ENCODE data around the gene RHEB. TPM values are rescaled to one million over a fixed set of nuclear protein-coding genes. Genes with fewer than 3 reads are reported as not detected.

Gene RHEB
- total and polyA plus RNA-seq, 2 donors (not counting 3 experiments of a cell fraction or from before 2014, with no cell fraction given), result 59.4 to 108 TPM

DNA sequence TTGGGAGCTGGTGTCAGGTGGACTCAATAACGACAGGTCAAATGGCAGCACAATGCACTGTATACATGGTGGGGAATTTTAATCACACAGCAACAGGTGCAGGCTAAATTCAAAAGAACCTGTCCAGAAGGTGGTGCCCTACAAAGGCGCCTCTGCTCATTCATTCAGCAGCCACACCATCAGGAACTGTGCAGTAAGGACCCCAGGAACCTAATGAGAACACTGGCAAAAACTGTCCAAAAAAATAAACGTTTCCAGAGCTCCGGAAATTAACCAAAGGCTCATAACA lies 57.8 kb downstream of the RHEB start:
- no peaks in the 10 kb centered on the region for H3K9me3 ChIP-seq (replicated peaks; ENCODE audit: control insufficient read depth, insufficient read depth, low read length)
- dilution Hi-C loops (cut with MboI; ENCODE audit: extremely low pct_ligation_motif_present, low sequenced_read_pairs), result no loop called here
- CTCF ChIA-PET, result interaction anchor here (1.0 to 3.1 kb wide), 4 partner anchors 9 to 169 kb away, joined by 3 to 38 read pairs (median 5); partner anchors contain the start of gene RHEB
- DNase-seq (ENCODE audit: low read depth, low spot score), result no peak
- H3K9ac ChIP-seq (replicated peaks; ENCODE audit: extremely low read depth, insufficient read depth, low read length), result no peak overlapping the region
- POLR2A ChIA-PET, result no interaction called here
- H3K9me1 ChIP-seq (replicated peaks; ENCODE audit: control insufficient read depth, extremely low read depth, insufficient read depth, low read length), result no peaks in the 10 kb centered on the region
- peaks cover 7 to 12% of the 10 kb centered on the region in 2 experiments for H3K36me3 ChIP-seq (ENCODE audit: control insufficient read depth in 2 of 2, extremely low read depth in 1 of 2, insufficient read depth in 2 of 2, low read length in 2 of 2)
- no peaks in the 10 kb centered on the region for H4K20me1 ChIP-seq (replicated peaks; ENCODE audit: control insufficient read depth, extremely low read depth, insufficient read depth, low read length)
- no TSS peak for BruUV-seq (replicated peaks)
- FAIRE-seq, result no peak
- H3K4me2 ChIP-seq (ENCODE audit: insufficient read depth, low read length), result no peak overlapping the region
- no peaks in the 10 kb centered on the region for H3K27me3 ChIP-seq (ENCODE audit: control insufficient read depth in 2 of 2, insufficient read depth in 2 of 2, low read length in 2 of 2)
- no peak overlapping the region for H3K27ac ChIP-seq (ENCODE audit: insufficient read depth, low read depth, low read length)
- no peaks in the 10 kb centered on the region for H3K79me2 ChIP-seq (ENCODE audit: control insufficient read depth, insufficient read depth, low read length)
- H3K4me3 ChIP-seq (replicated peaks in 1 of 3; ENCODE audit: insufficient read depth in 1 of 3, low read depth in 1 of 3, low read length in 3 of 3), result no peak overlapping the region
- peaks cover 22% of the 10 kb centered on the region for H3K4me1 ChIP-seq (ENCODE audit: control insufficient read depth, extremely low read depth, insufficient read depth, low read length)
- no peak for TF ChIP-seq POLR2AphosphoS5 (IDR thresholded peaks at IDR 0.05; ENCODE audit: insufficient read depth, low read depth, low read length)
- no peak for TF ChIP-seq JUN (IDR thresholded peaks at IDR 0.05; ENCODE audit: borderline replicate concordance, insufficient read depth, insufficient read length, low read depth)
- TF ChIP-seq FOS (IDR thresholded peaks at IDR 0.05; ENCODE audit: borderline replicate concordance, insufficient read depth, low read length), result no peak
- TF ChIP-seq MYC (IDR thresholded peaks at IDR 0.05; ENCODE audit: low read depth, low read length), result no peak
- no peak for TF ChIP-seq MAX (IDR thresholded peaks at IDR 0.05; ENCODE audit: insufficient read depth, insufficient read length)
- TF ChIP-seq POLR2A (IDR thresholded peaks at IDR 0.05; ENCODE audit: low read depth, low read length), result no peak
- TF ChIP-seq GATA2 (IDR thresholded peaks at IDR 0.05; ENCODE audit: insufficient read depth, insufficient read length, low read depth, low read length), result no peak
- TF ChIP-seq, protein P1, sequence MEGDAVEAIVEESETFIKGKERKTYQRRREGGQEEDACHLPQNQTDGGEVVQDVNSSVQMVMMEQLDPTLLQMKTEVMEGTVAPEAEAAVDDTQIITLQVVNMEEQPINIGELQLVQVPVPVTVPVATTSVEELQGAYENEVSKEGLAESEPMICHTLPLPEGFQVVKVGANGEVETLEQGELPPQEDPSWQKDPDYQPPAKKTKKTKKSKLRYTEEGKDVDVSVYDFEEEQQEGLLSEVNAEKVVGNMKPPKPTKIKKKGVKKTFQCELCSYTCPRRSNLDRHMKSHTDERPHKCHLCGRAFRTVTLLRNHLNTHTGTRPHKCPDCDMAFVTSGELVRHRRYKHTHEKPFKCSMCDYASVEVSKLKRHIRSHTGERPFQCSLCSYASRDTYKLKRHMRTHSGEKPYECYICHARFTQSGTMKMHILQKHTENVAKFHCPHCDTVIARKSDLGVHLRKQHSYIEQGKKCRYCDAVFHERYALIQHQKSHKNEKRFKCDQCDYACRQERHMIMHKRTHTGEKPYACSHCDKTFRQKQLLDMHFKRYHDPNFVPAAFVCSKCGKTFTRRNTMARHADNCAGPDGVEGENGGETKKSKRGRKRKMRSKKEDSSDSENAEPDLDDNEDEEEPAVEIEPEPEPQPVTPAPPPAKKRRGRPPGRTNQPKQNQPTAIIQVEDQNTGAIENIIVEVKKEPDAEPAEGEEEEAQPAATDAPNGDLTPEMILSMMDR (IDR thresholded peaks at IDR 0.05; ENCODE audit: extremely low read depth in 1 of 2, insufficient read depth in 1 of 2, low read depth in 1 of 2, low read length in 2 of 2), result no peak
- no peak for TF ChIP-seq EZH2 (IDR thresholded peaks at IDR 0.05; ENCODE audit: borderline replicate concordance, low read depth, low read length, severe bottlenecking)
- intact Hi-C loops (cut with micrococcal nuclease), result loop anchor here (2.0 to 5.0 kb wide), 2 partner anchors 225 to 297 kb away; no protein-coding TSS in a partner anchor
- no peak overlapping the region for H2AFZ ChIP-seq (ENCODE audit: low read depth, low read length)

Measured in endothelial cell of umbilical vein (primary cell).